NCI-H2171 (cell line): Measurements from ENCODE around the gene UBQLN3.

Experiments
- DNase-seq: peaks from one replicate; lab custom pipeline; 2025; lab: John Stamatoyannopoulos, UW

Gene UBQLN3

DNA sequence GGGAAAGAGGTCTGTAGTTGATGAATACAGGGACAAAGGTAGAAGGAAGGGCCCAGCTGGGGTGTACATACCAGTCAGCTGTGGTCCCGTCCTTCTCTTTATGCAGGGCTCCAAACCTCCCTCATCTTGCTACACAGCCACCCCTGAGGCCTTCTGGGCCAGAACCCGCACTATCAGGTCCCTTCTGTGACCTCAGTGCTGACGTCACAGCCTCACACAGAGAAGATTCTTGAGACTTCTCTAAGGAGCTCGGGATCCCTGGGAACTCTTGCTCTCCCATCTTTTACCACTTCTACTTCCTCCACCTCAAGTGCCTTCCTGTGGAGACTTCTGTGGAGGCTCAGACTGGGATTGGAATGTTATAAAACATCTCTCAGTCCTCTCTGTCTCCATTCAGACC lies at the start of gene UBQLN3:
TSS of gene UBQLN3 (minus strand) at position 155 of the 400 bp plus-strand sequence. CDS start 399 bp downstream, outside the sequence.
- no peak for DNase-seq

DNA sequence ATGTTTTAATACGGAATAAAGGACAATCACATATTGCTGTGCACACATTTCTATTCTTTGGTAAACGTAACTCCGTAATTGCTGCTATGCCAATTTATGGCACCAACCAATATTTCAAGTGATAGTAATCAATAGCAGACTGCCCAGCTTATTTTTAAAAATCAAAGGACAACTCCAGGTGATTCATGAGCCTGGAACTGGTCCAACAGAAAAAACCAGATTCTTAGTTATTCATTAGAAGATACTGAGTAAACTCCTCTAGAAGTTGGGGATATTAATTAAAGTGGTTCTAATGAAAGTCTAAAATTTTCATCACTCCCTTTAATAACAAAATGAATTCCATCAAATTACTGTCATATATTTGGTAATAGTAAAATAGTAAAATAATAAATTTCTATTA lies 48.0 kb upstream of the UBQLN3 start:
- DNase-seq = no peak

DNA sequence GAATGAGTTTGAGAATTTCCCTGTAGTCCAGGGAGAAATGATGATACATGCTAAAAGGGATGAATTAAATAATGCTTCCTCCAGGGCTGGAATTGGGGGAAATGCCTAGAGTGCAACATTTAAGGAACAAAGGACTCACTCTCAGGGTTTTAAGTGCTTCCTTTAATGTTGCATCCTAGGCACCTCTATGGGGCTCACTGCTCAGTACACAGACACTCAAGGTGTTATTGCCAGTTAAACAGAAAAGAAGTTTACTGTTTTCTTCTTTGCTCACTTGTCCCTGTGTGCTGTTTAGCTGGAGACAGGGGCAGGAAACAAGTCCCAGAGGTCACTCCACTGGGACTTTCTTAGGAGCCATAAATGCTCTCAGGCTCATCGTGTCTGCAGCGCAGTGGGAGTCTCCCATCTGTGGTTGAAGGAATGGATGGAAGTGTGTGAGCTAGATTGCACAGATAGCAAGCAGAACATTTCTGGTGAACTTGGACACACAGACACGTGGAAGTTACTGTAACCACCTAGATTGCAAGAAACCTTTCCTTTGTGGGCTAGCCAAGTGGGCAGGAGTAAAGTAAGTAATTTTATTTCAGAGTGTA lies 46.9 kb upstream of the UBQLN3 start:
- DNase-seq = no peak

GRCh38 chr11:5553343-5553742 lies 43.6 kb upstream of the UBQLN3 start:
- DNase-seq = no peak

DNA sequence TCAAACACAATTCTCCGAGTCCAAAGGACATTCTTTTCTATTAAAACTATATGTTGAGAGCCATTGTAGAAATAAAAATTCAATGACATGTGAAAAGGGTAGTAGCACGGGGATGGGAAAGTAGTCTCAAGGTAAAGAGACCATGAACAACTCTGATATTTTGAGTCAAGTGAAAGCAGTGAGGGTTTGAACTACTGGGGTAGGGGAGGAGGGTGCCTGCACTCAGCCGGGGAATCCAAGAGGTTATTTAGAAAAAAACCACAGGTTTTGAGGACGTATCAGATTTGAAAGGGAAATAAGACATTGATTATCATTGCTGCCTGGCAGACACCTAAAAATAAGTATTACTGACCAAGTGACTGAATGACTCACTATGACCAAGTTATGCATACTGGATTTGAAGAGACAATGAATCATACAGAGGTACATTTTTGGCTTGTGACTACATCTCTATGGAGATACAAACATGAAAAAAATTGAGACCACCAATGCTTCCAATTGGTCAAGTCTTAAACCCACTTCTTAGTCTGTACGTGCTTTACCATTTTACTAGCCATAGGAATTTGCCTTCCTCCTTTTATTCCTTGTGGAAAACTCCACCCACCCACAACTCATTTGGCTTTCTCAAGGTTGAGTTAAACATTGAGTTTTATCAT lies 40.8 kb upstream of the UBQLN3 start:
- no peak for DNase-seq

DNA sequence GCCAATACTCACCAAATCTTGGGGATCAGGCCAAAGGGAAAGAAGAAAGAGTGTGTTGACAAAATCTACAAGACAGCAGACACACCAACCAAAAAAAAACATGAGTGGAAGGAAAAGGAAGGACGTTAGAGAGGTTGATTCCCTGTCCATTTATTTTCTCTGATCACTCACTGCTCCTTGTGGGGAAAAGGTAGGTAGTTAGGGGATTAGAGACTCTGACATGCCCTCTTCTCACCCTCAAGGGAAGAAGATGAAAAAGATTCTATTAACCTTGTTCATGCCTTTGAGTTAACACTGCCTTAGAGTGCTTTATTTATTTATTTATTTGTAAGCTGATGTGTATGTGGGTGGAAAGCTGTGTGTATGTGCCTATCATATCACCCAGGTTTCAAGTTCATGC lies 38.7 kb upstream of the UBQLN3 start, which contains the start of gene OR52H1:
TSS of gene OR52H1 (minus strand) at position 101 of the 400 bp plus-strand sequence. CDS start 3,035 bp downstream, outside the sequence.
- no peak for DNase-seq

- no peak for DNase-seq
Measured at GRCh38 chr11:5547982-5548381, 38.2 kb upstream of the UBQLN3 start.

DNA sequence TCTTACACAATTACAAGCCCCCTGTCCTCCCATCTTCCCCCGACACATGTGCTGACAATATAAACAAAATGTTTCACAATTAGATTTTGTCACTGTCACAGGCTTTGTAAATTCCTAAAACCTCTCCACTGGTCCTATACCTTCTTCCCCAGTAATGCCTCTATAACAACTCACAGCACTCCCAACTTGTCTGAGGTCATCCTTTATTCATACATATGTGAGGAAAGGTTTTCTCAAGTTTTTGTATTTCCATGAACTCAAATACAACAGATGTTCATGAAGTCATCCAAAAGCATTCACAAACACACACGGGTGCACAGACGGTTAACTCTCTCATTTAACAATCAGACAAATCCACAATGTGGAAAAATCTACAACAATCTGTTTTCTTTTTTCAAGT lies 36.7 kb upstream of the UBQLN3 start:
- DNase-seq = no peak

GRCh38 chr11:5541427-5541826 lies 31.7 kb upstream of the UBQLN3 start:
- DNase-seq = no peak

GRCh38 chr11:5536482-5536881 lies 26.7 kb upstream of the UBQLN3 start:
- DNase-seq = no peak

- DNase-seq = no peak
Measured at GRCh38 chr11:5534046-5534445, 24.3 kb upstream of the UBQLN3 start.

DNA sequence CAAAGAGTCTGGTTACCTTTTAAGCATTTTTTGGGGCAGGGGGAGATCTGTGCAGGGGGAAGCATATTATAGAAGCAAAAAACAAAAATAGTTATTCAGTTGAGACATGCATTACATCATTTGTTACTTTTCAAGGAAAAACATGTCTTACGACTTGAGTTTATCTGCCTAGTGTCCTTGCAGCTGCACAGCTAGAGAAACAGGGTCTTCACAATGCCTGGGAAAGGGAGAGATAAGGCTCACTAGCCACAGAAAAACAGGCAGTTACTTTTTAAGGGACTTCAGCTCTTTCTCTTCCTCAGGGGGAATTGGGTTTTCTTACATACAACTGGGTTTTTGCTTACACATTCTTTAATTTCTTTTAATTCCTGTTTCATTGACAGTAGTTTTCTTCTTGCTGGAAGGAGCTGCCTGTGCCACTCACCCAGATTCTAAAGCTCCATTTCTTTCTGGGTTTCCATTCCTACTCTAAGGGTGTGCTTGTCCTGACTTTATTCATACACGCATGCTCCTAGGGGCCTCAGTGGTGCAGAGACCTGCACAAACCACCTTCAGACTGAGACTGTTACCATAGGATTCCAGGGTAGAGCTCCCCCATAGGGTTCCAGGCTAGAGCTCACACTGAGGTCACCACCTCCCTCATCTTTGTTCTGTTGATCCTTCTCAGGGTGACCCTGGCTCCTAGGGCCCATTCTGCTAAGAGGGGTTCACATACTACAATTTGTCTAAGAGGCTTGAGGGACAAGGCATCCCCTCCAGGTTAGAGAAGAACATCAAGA lies 21.5 kb upstream of the UBQLN3 start:
- no peak for DNase-seq

DNA sequence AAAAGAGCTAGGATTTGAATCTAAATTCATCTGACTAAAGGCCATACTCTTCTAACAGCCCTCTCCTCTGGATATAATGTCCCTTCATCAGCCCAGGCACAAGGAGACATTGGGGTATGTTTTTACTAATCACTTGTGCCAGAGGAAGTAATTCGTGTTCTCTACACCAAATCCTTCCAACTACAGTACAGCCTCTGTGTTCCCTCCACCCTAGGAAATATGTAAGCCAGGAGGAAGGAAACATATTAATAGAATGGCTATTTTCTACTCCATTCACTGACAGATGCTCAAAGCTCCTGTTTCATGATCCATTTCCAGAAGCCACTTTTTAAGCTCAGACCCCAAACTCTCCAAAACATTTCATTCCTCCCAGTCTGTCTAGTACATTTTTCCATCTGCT lies 18.7 kb upstream of the UBQLN3 start:
- DNase-seq = no peak

- DNase-seq = no peak
Measured at GRCh38 chr11:5527716-5528115, 18.0 kb upstream of the UBQLN3 start.

GRCh38 chr11:5524756-5525155 lies 15.0 kb upstream of the UBQLN3 start:
- no peak for DNase-seq

DNA sequence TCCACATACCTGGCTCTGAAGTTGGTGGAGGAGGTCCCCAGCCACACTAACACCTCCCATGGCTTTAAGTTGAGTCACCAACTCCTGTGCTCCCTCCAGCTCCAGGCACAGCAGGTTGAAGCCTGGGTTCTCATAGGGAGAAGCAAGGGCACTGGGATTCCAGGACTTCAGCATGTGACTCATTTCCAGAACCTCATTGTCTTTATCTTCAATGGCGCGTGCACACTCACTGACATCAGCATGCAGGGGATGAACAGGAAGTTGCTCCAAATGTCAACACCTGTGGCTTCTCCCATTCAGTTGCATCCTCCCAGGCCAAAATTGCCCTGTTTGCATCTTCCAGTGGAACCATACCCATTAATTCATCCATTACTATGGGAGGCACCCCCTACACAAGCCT lies 12.6 kb upstream of the UBQLN3 start:
- no peak for DNase-seq

- DNase-seq = no peak
Measured at GRCh38 chr11:5521540-5521939, 11.8 kb upstream of the UBQLN3 start.

- no peak for DNase-seq
Measured at GRCh38 chr11:5516599-5516998, 6.8 kb upstream of the UBQLN3 start, which contains the start of gene UBQLNL. Gene UBQLNL, minus strand, starts transcription at chr11:5516699. Its CDS starts 258 bp downstream, at chr11:5516441.

GRCh38 chr11:5514841-5515240 lies 5.1 kb upstream of the UBQLN3 start:
- DNase-seq = no peak

GRCh38 chr11:5508605-5509004 lies 1.2 kb downstream of the UBQLN3 start:
- DNase-seq = no peak

- no peak for DNase-seq
Measured at GRCh38 chr11:5507933-5508305, 1.8 kb downstream of the UBQLN3 start.

- DNase-seq = no peak
Measured at GRCh38 chr11:5507177-5507932, 2.4 kb downstream of the UBQLN3 start.
